Fibroblast of peridontal ligament (primary cell): Measurements from ENCODE around the gene TPI1.
"Not testable (repeated sequence)": the region's sequence is repeated elsewhere in the genome, so short reads cannot be mapped to it uniquely, and the experiment has no call there.

Experiments used
- DNase-seq: peaks from one replicate; pipeline ENCODE4 v3.0.0-alpha.2; 2010; ENCODE audit errors: extremely low read depth

Gene TPI1

GRCh38 chr12:6847676-6848075 lies 19.7 kb upstream of the TPI1 start:
- DNase-seq, result no peak

DNA sequence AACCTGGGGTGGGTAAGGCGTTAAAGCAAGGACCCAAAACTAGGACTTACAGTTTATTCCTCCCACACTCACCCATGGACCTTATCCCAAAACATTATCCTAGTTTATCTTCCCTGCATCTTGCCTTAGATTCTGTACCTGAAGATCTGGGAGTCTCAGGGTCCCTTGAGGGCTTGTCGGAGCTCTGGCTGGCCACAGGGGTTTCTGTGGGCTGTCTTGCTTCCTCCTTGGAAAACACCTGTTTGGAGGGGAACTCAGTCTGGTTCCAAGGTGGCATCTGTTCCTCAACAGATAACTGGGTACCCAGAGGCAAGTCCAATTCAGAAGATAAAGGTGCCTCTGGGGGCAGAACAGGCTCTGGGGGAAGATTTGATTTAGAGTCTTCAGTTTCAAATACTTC lies 17.9 kb upstream of the TPI1 start:
- no peak for DNase-seq

- no peak for DNase-seq
Observed at GRCh38 chr12:6849976-6850560, 17.3 kb upstream of the TPI1 start.

DNA sequence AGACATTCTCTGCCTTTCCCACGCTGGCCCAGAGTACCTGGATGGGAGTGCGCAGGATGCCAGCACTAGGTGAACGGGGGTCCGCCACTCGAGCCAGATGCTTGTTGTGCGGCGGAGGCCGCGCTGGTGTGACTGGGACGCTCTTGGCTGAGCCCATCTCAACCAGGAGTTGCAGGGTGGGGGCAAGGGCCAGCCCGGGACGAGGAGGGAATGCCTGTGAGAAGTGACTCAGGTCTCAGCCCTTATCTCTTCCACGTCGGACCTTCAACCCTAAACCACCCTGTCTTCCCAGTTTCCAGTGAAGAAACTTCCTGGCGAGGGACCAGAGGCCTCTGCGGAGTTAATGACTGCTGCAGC lies 16.6 kb upstream of the TPI1 start:
- DNase-seq, result no peak

DNA sequence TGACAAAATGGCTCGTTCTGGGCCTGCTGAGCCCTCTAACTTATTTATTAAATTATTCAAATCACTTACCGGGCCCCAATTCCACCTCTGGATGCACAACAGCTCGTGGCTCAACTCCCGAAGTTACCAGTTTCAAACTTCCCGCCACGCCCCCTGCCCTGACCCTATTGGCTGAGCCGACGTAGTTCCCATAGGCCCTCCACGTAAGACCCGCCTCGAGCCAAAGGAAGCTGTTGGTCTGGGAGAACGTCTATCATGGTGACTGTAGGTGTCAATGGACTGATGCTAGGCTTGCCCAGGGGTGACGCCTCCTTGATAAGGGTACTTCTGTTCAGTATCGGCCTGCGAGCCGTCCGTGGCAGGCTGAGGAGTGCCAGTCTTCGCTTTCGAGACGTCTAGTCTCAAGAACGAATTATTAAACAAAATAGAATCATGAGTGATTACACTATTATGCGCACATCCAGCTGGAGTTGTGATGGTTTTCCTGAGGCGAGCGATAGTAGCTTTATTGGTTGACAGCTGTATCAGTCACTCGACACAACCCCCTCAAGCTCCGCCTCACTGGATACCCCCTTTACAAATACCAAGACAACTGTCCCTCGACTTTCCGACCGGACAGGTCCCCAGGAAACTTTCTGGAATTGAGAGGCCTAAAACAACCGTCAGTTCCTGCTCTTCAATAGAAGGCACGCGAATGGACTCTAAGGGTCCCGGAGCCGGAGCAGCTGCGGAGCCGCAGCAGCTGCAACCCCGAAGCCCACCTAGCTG lies 16.0 kb upstream of the TPI1 start, which contains the start of gene CDCA3:
Gene CDCA3, minus strand, starts transcription at position 134 of the 768 bp plus-strand sequence. CDS start 334 bp downstream, outside the sequence.
- peak; percentile 97 for DNase-seq

DNA sequence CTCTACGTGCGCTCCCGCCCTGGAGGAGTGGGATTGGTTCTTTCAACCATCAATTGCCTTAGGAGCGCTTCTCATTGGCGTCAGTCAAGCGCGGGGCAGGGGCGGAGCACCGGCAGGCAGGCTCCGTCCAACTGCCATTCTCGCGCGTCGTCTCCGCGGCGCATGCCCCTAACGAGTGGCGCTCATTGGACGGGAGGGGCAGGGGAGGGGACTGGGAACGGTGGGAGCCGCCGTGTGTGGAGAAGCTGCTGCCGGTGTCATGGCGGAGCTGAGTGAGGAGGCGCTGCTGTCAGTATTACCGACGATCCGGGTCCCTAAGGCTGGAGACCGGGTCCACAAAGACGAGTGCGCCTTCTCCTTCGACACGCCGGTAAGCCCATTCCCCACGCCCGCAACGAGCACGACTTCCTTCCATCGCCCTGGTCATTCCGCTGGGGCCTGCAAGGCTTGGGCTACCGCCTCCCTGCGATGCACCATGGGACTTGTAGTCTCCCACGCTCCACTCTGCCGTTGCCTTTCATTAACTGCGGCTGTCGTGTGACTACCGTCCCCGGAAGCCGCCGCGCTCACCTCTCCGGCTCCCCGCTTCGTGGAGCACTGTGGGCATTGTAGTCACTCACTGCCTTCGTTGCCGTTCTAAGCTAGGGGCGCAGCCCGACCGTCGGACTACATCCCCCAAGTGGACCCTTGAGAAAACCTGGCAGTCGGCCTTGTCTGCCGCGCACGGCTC lies 15.2 kb upstream of the TPI1 start, which contains the start of gene USP5:
Gene USP5, plus strand, starts transcription at position 230 of the 730 bp plus-strand sequence. Its CDS starts 30 bp downstream, at position 260.
- peak; percentile 99 for DNase-seq

DNA sequence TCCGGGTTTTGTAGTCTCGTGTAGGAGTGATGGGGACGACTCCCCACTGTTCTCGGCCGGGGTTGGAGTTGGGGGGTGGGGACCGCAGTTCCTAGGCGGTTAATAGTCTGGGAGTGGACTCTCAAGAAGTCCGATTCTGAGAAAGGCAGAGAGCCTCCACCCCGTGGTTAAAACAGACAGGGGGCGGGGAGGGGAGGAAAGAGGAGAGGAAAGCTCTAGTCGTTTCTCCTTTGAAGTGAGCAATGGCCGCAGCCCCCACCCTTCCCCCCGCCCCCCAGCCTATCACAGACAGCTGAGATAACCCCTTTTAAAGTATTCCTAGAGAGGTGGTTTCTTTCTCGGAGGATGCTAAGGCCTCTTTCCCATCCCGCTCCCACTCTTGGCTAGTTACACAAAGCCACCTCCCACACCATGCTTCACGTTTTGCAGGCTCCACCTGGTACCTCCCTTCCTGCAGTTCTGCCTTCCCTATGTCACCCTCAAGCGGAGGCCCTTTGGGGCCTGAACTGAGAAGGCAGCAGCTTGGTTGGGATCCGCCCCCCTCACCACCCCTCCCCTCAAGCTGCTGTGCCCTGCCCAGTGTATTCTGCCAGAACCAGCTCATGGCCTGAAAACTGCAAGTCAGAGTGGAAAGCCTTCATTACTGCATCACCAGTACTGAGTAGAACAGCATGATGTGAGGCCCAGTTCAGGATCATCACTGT lies 14.5 kb upstream of the TPI1 start:
- DNase-seq, result peak; percentile 88

GRCh38 chr12:6853626-6854025 lies 13.7 kb upstream of the TPI1 start:
- peak; percentile 7 for DNase-seq

DNA sequence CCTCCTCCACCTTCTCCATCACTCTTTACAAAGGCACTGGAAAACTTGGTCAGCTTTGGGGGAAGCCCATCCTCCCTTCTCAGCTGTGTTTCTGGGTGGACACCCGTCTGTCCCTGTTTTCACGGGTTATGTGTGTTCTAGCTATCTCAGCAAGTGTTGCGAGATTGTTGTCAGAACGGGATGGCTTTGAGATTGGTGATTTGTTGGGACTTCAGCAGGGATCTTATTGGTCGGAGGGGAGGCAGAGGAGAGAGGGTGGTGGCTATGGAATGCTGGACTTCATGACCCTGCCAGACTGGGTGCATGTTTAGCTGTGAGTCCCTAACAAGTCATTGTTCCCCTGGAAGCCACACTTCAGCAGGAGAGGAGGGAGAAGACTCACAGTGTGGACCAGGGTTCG lies 13.3 kb upstream of the TPI1 start:
- peak; percentile 3 for DNase-seq

- no peak for DNase-seq
Observed at GRCh38 chr12:6855322-6855721, 12.0 kb upstream of the TPI1 start.

DNA sequence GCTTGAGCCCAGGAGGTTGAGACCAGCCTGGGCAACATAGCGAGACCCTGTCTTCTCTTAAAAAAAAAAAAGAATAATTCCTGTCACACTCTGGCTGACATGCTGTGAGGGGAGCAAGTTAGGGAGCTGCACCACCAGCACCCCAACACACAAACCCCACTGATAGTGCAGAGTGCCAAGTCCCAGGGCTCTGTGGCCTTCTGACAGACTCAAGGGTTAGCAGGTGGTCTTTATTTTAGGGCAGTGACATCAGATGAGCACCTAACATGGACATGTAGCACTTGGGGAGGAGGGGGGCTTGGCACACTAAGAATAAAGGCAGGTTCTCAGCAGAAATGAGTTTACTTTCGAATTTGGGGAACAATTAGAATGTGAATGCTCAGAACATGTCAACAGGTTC lies 8.5 kb upstream of the TPI1 start:
- DNase-seq, result no peak

DNA sequence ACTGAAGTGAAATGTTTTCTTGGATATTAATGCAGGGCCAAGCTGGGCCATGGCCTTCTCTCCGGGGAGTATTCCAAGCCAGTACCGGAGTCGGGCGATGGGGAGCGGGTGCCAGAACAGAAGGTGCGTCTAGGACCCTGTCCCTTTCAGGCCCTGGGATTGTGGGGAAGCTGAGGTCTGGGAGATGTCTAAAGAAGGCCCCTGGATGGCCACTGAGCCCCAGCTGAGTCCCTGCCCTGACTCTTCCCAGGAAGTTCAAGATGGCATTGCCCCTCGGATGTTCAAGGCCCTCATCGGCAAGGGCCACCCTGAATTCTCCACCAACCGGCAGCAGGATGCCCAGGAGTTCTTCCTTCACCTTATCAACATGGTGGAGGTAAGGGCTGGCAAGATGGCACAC lies 7.2 kb upstream of the TPI1 start:
- DNase-seq, result no peak

GRCh38 chr12:6860942-6861341 lies 6.4 kb upstream of the TPI1 start:
- DNase-seq, result no peak

DNA sequence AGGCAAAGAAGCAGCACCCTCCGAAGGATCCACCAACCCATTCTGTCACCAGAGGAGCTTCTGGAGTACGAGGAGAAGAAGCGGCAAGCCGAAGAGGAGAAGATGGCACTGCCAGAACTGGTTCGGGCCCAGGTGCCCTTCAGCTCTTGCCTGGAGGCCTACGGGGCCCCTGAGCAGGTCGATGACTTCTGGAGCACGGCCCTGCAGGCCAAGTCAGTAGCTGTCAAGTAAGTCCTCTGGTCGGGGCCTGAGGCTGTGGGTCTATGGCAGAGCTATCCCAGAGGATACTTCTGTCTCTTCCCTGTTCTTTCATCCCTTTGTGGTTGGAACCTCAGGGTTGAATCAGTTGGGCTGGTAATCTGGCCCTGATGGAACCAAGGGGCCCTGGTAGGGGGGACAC lies 5.9 kb upstream of the TPI1 start:
- DNase-seq, result no peak

- DNase-seq, result no peak
Observed at GRCh38 chr12:6863033-6863432, 4.3 kb upstream of the TPI1 start.

GRCh38 chr12:6863586-6864321 lies 3.6 kb upstream of the TPI1 start:
- DNase-seq, result peak; percentile 21

DNA sequence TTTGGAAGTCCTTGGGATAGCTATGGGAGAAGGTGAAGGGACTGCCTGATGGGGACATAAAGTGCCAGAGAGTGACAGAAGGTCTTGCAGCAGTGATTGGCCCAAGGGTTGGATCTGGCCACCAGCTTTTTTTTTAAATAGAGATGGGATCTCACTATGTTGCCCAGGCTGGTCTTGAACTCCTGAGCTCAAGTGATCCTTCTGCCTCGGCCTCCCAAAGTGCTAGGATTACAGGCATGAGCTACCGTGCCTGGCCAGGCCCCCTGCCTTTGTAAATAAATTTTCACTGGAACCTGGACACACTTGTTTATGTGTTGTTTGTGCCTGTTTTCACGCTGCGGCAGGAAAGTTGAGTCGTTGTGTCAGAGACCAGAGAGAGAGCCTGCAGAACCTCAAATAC lies 2.0 kb upstream of the TPI1 start:
- DNase-seq, result not testable (repeated sequence)

DNA sequence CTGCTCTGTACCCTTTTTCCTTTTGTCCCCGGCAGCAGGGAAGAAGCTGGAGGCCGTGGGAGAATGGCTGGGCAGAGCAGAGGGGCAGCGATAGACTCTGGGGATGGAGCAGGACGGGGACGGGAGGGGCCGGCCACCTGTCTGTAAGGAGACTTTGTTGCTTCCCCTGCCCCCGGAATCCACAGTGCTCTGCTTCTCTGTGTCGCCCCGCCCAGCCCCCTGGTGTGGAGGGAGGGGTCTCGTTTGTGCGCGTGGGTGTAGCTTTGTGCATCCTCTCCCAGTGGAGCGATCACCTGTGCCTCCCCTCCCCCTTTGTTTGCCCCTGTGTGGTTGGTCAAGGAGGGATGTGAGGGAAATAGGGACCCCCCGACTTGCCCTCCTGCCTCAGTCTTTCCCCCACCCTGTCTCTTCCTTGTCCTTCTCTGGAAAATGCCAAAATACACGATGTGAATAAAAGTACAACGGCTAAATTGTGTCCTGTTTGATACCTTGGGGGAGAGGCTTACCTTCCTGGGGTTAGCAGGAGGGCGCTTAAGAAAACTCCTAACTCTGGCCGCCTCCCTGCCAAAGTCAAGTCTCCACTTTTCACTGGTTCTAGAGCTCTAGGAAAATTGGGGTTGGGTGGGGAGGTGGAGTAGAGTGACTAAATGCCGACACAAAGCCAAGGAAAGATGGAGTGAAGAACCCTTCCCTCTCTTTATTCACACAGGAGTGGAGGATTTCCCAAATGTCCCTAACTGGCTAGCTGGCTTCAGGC lies 990 bp upstream of the TPI1 start:
- DNase-seq, result no peak

DNA sequence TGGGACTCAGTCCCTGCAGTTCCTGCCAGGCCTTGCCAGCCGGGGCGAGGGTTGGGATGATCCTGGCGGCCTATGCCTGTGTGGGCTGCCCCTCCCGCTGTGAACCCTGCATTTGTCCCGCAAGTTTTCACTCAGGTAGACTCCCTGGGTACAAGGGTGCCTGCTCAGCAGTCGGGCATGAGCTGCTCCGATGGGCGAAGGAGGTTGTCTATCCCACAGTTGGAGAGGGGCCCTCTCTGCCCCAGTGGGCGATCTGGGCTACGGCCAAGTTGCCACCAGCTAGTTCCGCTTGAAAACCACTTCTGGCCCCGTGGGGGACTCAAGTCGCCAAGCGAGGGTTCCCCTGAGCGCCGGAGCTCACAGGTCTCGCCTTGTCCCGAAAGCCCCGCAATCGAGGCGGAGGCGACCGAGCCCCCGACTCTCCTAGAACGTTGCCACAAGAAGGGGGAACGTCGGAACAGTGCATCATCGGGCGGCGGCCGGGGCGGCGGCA lies 365 bp upstream of the TPI1 start:
- peak; percentile 5 for DNase-seq

DNA sequence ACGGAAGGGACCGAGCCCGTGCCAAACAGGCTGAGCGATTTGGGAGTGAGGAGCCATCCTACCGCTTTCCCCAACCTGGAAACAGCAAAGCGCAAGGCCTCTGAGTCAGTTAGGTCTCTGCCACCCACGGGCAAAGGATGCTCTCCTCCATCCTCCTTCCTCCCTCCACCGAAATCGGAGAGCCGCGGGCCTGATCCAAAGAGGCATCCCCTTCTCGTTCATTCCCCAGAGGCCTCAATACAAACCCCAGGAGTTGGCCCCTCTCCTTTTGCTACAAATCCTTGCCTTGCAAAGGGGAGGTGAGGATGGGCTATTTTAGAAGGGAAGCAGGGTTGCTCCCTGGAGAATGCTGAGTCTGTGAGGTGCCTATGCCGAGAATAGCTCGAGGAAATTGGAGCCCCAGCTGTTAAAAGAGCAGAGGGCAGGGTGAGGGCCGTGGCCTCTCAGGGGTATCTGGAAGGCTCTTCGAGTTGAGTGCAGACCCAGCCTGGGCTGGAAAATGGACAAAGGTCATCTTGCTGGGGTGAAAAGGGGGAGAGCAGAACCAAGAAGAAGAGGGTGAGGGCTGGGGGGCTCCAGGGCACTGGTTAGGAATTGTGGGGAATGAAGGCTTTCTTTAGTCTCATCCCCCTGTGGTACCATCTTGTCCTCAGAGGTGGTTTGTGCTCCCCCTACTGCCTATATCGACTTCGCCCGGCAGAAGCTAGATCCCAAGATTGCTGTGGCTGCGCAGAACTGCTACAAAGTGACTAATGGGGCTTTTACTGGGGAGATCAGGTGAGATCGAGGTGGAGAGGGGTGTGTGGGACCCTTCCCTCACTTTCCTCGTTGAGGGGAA lies 1.1 kb downstream of the TPI1 start:
- DNase-seq, result peak; percentile 25
